ENCODE measurements around the gene APBB2.

DNA sequence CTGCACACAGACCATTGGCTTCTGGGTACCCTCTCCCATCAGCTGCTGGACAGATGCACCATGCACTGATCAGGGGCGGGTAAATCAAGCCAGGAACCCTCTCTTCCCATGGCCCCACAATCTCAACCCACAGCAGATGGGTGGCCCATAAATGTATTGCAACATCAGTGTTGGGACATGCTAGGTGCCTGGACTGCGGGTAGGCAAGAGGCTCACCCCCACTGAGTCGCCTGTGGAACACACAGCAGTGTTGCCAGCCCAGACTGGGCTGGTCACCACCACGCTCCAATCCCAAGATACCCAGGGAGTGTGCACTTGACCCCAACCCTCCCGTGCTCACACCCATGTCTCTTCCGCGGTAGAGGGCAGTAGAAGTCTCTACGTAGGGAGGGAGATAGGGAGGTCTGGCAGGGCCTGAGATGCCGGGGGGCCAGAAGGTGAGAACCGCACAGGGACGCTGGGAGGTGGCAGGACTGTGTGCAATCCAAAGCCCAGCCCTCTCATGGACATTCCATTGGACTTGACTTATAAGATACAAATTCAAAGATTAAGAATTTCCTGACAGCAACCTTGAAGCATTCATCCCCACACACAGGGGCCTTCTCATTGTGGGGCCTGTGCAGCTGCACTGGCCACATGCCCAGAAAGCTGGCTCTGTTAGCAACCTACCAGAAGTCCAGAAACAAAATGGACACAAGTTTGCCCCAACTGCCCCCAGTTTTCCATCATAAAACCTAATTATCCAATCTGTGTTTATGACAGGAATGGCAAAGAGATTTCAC lies 280.9 kb downstream of the APBB2 start:
- TF ChIP-seq, protein P1, sequence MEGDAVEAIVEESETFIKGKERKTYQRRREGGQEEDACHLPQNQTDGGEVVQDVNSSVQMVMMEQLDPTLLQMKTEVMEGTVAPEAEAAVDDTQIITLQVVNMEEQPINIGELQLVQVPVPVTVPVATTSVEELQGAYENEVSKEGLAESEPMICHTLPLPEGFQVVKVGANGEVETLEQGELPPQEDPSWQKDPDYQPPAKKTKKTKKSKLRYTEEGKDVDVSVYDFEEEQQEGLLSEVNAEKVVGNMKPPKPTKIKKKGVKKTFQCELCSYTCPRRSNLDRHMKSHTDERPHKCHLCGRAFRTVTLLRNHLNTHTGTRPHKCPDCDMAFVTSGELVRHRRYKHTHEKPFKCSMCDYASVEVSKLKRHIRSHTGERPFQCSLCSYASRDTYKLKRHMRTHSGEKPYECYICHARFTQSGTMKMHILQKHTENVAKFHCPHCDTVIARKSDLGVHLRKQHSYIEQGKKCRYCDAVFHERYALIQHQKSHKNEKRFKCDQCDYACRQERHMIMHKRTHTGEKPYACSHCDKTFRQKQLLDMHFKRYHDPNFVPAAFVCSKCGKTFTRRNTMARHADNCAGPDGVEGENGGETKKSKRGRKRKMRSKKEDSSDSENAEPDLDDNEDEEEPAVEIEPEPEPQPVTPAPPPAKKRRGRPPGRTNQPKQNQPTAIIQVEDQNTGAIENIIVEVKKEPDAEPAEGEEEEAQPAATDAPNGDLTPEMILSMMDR (IDR thresholded peaks at IDR 0.05; ENCODE audit: low read length): no peak
- no peak for TF ChIP-seq EZH2 (IDR thresholded peaks at IDR 0.05; ENCODE audit: borderline replicate concordance, low read length)

Data from OCI-LY1 (cell line).